GM12875 (cell line): ENCODE results near the gene RFXANK.
"Not testable (repeated sequence)": the region's sequence is repeated elsewhere in the genome, so short reads cannot be mapped to it uniquely, and the experiment has no call there.

Experiments
- H3K4me3 ChIP-seq: one replicate; pipeline ENCODE4 v1.5.1; 2011; ENCODE audit warnings: low read depth, low read length, control low read depth
- CTCF ChIP-seq: IDR thresholded peaks from 2 replicates; pipeline ENCODE4 v1.5.1; 2011; ENCODE audit warnings: low read depth, mild to moderate bottlenecking, control low read depth, inconsistent platforms, low read length, moderate library complexity, borderline replicate concordance; ENCODE audit not compliant: insufficient read depth

Gene RFXANK

DNA sequence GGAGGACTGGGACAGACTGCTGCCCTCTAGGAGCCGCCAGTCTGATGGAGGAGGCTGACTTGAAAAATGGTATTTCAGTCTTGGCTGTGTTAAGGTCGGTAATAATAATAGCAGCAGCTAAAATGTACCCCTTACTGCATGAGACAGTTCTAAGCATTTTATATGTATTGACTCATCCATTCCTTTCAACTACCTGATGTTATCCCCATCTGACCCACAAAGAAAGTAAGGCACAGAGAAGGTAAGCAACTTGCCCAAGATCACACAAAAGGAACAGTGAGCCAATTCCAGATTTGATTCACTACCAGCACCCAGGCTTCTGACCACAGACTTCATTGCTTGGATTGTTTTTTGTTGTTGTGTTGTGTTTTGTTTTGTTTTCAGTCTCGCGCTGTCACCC is 23.7 kb downstream of the RFXANK start:
- no peak for TF ChIP-seq CTCF
- no peak overlapping the region for H3K4me3 ChIP-seq

DNA sequence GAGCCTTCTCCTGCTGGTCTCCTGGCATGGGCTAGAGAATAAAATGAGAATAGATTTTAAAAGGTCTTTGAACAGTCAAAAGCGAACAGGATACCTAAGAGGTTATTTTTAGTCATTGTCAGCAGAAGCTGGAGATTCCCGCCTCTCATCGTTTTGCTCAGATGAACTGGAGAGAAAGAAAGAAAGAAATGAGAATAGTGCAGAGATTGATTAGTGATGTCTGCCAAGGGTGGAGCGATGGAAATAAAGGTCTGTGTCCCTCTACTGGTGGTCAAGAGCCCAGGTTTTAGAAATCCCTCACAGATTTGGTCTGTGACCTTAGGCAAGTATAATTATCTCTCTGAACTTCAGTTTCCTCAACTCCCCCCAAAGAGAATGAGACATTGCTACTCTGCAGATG is 25.0 kb downstream of the RFXANK start:
- H3K4me3 ChIP-seq = no peak overlapping the region
- TF ChIP-seq CTCF = 0 out of 2 replicates have a peak, but pooled peaks have one; percentile 4

DNA sequence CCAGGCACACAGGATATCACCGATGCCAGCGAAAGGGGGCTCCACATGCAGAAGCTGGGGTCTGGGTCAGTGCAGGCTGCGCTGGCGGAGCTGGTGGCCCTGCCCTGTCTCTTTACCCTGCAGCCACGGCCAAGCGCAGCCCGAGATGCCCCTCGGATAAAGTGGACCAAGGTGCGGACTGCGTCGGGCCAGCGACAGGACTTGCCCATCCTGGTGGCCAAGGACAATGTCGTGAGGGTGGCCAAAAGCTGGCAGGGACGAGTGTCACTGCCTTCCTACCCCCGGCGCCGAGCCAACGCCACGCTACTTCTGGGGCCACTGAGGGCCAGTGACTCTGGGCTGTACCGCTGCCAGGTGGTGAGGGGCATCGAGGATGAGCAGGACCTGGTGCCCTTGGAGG is 26.9 kb downstream of the RFXANK start:
- no peak overlapping the region for H3K4me3 ChIP-seq
- no peak for TF ChIP-seq CTCF

GRCh38 chr19:19221000-19221399 is 28.9 kb downstream of the RFXANK start:
- not testable (repeated sequence) for H3K4me3 ChIP-seq

DNA sequence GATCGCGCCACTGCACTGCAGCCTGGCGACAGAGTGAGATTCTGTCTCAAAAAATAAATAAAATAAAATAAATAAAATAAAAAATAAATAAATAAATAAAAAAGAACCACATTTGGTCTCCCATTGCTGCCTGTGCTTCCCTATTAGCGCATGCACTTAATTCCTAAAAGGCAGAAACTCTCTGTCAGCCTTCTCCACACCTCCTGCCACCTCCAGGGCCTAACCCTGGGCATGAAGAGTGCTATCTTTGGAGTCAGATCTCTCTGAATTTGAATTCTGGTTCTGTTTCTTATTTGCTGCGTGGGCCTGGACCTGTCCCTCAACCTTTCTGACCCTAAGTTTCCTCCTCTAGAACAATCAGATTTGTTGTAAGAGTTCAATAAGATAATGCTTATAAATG is 31.0 kb downstream of the RFXANK start:
- no peak overlapping the region for H3K4me3 ChIP-seq
- no peak for TF ChIP-seq CTCF

GRCh38 chr19:19223636-19224035 is 31.6 kb downstream of the RFXANK start:
- no peak overlapping the region for H3K4me3 ChIP-seq
- TF ChIP-seq CTCF = no peak

DNA sequence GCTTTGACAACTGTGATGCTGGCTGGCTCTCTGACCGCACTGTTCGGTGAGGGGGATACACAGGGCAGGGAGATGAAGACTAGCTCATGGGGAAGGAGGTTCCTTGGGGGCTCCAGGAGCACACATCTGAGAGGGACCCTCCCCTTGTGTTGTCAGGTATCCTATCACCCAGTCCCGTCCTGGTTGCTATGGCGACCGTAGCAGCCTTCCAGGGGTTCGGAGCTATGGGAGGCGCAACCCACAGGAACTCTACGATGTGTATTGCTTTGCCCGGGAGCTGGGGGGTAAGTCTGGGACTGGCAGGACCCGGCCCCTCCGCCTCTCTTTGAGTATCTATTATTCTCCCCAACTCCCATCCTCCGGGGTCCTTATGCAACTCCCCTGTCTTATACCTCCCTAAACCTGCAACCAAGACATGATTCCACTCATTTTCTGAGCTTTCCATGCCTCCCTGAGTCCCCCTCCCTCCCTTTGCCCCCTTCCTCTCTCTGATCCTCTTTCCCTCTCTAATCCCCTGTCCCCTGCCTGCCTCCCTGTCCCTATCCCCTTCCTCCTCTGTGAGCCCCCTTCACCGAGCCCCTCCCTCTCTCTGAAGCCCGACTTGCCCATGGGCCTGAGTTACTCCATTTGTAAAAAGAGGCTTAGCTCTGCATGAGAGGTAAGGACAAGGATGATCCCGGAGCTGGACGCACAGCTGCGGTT is 32.2 kb downstream of the RFXANK start:
- TF ChIP-seq CTCF = no peak
- no peak overlapping the region for H3K4me3 ChIP-seq
